ENCODE results near the gene BAMBI. TPM values are rescaled to one million over a fixed set of nuclear protein-coding genes. Genes with fewer than 3 reads are reported as not detected.

BAMBI gene
- total and polyA plus RNA-seq, 10 donors, result 3.9 to 38.0 (median 15.7) TPM

DNA sequence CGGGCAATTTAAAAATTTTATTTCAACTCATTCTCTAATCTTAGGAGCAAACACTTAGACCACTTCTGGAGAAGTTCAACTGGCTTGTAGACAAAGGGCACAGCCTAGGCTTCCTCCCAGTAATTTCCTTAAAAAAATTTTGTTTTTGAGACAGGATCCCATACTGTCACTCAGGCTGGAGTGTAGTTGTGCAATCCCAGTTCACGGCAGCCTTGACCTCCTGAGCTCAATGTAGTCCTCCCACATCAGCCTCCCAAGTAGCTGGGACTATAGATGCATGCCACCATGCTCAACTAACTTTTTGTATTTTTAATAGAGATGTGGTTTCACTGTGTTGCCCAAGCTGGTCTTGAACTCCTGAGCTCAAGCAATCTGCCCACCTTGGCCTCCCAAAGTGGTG, 38.4 kb downstream of the BAMBI start:
- intact Hi-C loops (cut with DNase I; ENCODE audit: low total_unique reads), result no loop called here
- Histone ChIP-seq H3K4me1 (peaks cover 0 to 7% (median 0%) of the 10 kb centered on the region in 6 donors), H3K27me3 (replicated peaks in 1 of 7) (peaks cover 0 to 10% (median 0%) of the 10 kb centered on the region in 7 donors), H3K36me3 (no peaks in the 10 kb centered on the region), H3K4me3 (no peak overlapping the region), H3K9me3 (no peaks in the 10 kb centered on the region), H3K27ac (no peak overlapping the region)
- TF ChIP-seq POLR2AphosphoS5 (IDR thresholded peaks at IDR 0.05) (peak in 1 of 3 donors; percentile 36), POLR2A (IDR thresholded peaks at IDR 0.05) (no peak)
- DNase-seq, result no peak
- 55 to 82% (median 66%) methylated on average over 2 of the region's 2 CpGs for WGBS, 5 donors

DNA sequence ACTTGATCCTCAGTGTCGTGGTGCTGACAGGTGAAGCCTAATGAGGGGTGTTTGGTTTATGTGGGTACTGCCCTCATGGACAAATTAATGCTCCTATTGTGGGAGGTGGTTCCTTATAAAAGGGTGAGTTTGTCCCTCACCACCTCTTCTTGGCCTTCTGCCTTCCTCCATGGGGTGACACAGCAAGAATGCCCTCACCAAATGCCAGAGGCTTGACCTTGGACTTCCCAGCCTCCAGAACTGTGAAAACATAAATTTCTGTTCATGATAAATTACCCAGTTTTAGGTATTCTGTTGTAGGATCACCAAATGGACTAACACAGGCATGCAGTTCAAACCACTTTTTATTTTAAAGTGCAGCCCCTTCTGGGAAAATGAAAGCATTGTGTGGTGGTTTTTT, 39.4 kb downstream of the BAMBI start:
- intact Hi-C loops (cut with DNase I; ENCODE audit: low total_unique reads), result no loop called here
- Histone ChIP-seq H3K27ac (no peak overlapping the region), H3K9me3 (no peaks in the 10 kb centered on the region), H3K27me3 (replicated peaks in 1 of 7) (peaks cover 0 to 20% (median 9%) of the 10 kb centered on the region in 7 donors), H3K36me3 (no peaks in the 10 kb centered on the region), H3K4me1 (peaks cover 0 to 15% (median 1%) of the 10 kb centered on the region in 6 donors), H3K4me3 (no peak overlapping the region)
- TF ChIP-seq, protein P1, sequence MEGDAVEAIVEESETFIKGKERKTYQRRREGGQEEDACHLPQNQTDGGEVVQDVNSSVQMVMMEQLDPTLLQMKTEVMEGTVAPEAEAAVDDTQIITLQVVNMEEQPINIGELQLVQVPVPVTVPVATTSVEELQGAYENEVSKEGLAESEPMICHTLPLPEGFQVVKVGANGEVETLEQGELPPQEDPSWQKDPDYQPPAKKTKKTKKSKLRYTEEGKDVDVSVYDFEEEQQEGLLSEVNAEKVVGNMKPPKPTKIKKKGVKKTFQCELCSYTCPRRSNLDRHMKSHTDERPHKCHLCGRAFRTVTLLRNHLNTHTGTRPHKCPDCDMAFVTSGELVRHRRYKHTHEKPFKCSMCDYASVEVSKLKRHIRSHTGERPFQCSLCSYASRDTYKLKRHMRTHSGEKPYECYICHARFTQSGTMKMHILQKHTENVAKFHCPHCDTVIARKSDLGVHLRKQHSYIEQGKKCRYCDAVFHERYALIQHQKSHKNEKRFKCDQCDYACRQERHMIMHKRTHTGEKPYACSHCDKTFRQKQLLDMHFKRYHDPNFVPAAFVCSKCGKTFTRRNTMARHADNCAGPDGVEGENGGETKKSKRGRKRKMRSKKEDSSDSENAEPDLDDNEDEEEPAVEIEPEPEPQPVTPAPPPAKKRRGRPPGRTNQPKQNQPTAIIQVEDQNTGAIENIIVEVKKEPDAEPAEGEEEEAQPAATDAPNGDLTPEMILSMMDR (IDR thresholded peaks at IDR 0.05 in 8 of 11, conservative IDR thresholded peaks at IDR 0.05 in 3 of 11), result no peak
- TF ChIP-seq POLR2A (IDR thresholded peaks at IDR 0.05) (no peak), POLR2AphosphoS5 (IDR thresholded peaks at IDR 0.05) (no peak)
- no peak for DNase-seq
- WGBS, 5 donors, result 69 to 84% (median 71%) methylated on average over 1 of the region's 1 CpG

DNA sequence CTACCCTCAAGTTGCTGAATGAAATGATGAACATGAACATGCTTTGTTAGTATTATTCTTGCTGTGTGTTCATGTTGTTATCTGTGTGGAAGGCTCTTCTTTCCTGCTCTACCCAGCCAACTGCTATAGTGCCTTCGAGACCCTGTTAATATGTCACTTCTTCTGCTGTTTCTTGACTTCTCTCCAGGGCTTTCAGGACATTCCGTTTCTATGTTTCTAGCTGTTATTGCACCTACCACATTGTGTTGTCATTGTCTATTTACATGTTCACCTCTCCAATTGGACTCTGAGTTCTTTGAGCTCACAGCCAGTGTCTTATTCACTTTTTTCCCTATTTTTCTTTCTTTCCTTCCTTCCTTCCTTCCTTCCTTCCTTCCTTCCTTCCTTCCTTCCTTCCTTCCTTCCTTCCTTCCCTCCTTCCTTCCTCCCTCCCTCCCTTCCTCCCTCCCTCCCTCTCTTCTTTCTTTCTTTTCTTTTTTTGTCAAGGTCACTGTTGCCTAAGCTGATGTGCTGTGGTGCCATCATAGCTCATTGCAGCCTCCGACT, 40.4 kb downstream of the BAMBI start:
- no peak overlapping the region for H3K4me3 ChIP-seq
- H3K36me3 ChIP-seq, result no peaks in the 10 kb centered on the region
- H3K27me3 ChIP-seq (replicated peaks in 1 of 7), result peaks cover 0 to 30% (median 18%) of the 10 kb centered on the region in 7 donors
- no peaks in the 10 kb centered on the region for H3K9me3 ChIP-seq
- TF ChIP-seq POLR2AphosphoS5 (IDR thresholded peaks at IDR 0.05) (no peak), POLR2A (IDR thresholded peaks at IDR 0.05) (no peak)
- TF ChIP-seq, protein P1 (IDR thresholded peaks at IDR 0.05 in 8 of 11, conservative IDR thresholded peaks at IDR 0.05 in 3 of 11), result no peak
- 69 to 85% (median 79%) methylated on average over 3 of the region's 3 CpGs for WGBS, 5 donors
- H3K4me1 ChIP-seq, result peaks cover 0 to 24% (median 10%) of the 10 kb centered on the region in 6 donors
- H3K27ac ChIP-seq, result no peak overlapping the region
- no peak for DNase-seq
- intact Hi-C loops (cut with DNase I; ENCODE audit: low total_unique reads), result no loop called here

DNA sequence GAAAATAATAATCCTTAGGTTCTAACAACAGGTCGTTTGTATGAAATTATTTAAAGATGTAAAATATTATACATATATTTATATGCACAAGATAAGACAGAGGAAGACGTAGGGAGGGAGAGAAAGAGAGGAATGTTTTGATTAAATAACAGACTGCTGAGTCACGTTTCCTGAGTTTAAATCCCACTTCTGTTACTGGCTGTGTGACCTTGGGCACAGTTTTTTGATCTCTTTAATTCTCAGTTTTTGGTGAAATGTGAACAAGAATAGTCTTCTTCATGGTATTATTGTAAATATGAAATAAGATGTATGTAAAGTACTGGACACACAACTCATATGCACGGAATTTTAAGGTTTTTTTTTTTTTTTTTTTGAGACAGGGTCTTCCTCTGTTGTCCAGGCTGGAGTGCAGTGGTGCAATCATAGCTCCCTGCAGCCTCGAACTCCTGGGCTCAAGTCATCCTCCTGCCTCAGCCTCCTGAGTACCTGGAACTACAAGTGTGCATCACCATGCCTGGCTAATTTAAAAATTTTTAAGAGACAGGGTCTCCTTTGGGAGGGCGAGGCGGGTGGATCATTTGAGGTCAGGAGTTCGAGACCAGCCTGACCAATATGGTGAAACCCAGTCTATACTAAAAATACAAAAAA, 42.6 kb downstream of the BAMBI start:
- Histone ChIP-seq H3K4me1 (peaks cover 0 to 24% (median 10%) of the 10 kb centered on the region in 6 donors), H3K9me3 (no peaks in the 10 kb centered on the region), H3K36me3 (no peaks in the 10 kb centered on the region), H3K4me3 (no peak overlapping the region), H3K27ac (no peak overlapping the region), H3K27me3 (replicated peaks in 1 of 7) (peaks cover 0 to 50% (median 20%) of the 10 kb centered on the region in 7 donors)
- intact Hi-C loops (cut with DNase I; ENCODE audit: low total_unique reads), result no loop called here
- 46 to 57% (median 48%) methylated on average over 8 of the region's 8 CpGs for WGBS, 5 donors
- DNase-seq, result no peak
- TF ChIP-seq POLR2AphosphoS5 (IDR thresholded peaks at IDR 0.05) (no peak), POLR2A (IDR thresholded peaks at IDR 0.05) (no peak)
- TF ChIP-seq, protein P1 (IDR thresholded peaks at IDR 0.05 in 8 of 11, conservative IDR thresholded peaks at IDR 0.05 in 3 of 11), result no peak

All from spleen (tissue), 11 donors.